WERI-Rb-1 (cell line): ENCODE data around the gene RNF19B.

ENCODE experiments used
- DNase-seq: peaks from one replicate; pipeline ENCODE4 v3.0.0-alpha.2; 2020
- H3K27ac ChIP-seq: fragments of 250-450 bp; sonication (Bioruptor Pico); 2 replicates; pipeline ENCODE4 v1.5.1; 2020; ENCODE audit warnings: mild to moderate bottlenecking, moderate library complexity
- H3K27me3 ChIP-seq: fragments of 250-450 bp; sonication (Bioruptor Pico); 2 replicates; pipeline ENCODE4 v1.5.1; 2021; ENCODE audit warnings: mild to moderate bottlenecking, low read depth, moderate library complexity; ENCODE audit not compliant: insufficient read depth, severe bottlenecking
- H3K36me3 ChIP-seq: fragments of 250-450 bp; sonication (Bioruptor Pico); 2 replicates; pipeline ENCODE4 v1.5.1; 2020; ENCODE audit warnings: mild to moderate bottlenecking, moderate library complexity
- H3K4me3 ChIP-seq: 2 replicates; pipeline ENCODE4 v1.5.1; 2011; ENCODE audit warnings: low read depth, mild to moderate bottlenecking, control low read depth, low read length
- H3K9me3 ChIP-seq: fragments of 250-450 bp; sonication (Bioruptor Pico); 2 replicates; pipeline ENCODE4 v1.5.1; 2021; ENCODE audit warnings: mild to moderate bottlenecking, moderate library complexity; ENCODE audit not compliant: severe bottlenecking
- CTCF ChIP-seq: IDR thresholded peaks from 2 replicates; pipeline ENCODE4 v1.5.1; 2011; ENCODE audit warnings: low read depth, mild to moderate bottlenecking, control low read depth, inconsistent platforms, low read length

The RNF19B gene

DNA sequence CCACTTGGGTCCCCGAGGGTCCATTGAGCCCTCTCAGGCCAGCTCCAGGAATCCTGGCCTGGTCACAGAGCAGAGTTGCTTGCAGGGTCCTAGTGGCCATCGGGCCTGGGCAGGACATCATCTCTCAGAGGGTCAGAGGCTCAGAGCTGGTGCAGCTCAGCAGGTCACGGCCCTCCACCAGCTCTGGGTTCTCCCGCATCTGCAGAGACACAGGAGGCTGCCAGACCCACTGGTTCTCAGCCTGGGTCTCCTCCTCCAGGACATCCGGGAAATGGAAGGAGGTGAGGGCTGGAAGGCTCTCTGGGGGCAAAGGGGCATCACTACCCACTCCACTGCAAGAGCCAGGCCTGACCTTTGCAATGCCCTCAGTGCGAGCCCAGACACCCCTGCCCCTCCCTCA lies 69.9 kb downstream of the RNF19B start:
- Histone ChIP-seq H3K27ac (peak overlapping the region; percentile 95), H3K36me3 (peaks cover 41% of the 10 kb centered on the region), H3K27me3 (no peaks in the 10 kb centered on the region), H3K9me3 (no peaks in the 10 kb centered on the region), H3K4me3 (no peak overlapping the region)
- TF ChIP-seq CTCF = no peak
- no peak for DNase-seq

GRCh38 chr1:32894019-32894600 lies 70.5 kb downstream of the RNF19B start:
- Histone ChIP-seq H3K27ac (peak overlapping the region; percentile 95), H3K27me3 (no peaks in the 10 kb centered on the region), H3K9me3 (no peaks in the 10 kb centered on the region), H3K4me3 (peak overlapping the region; percentile 70), H3K36me3 (peaks cover 46% of the 10 kb centered on the region)
- no peak for TF ChIP-seq CTCF
- peak; percentile 75 for DNase-seq

DNA sequence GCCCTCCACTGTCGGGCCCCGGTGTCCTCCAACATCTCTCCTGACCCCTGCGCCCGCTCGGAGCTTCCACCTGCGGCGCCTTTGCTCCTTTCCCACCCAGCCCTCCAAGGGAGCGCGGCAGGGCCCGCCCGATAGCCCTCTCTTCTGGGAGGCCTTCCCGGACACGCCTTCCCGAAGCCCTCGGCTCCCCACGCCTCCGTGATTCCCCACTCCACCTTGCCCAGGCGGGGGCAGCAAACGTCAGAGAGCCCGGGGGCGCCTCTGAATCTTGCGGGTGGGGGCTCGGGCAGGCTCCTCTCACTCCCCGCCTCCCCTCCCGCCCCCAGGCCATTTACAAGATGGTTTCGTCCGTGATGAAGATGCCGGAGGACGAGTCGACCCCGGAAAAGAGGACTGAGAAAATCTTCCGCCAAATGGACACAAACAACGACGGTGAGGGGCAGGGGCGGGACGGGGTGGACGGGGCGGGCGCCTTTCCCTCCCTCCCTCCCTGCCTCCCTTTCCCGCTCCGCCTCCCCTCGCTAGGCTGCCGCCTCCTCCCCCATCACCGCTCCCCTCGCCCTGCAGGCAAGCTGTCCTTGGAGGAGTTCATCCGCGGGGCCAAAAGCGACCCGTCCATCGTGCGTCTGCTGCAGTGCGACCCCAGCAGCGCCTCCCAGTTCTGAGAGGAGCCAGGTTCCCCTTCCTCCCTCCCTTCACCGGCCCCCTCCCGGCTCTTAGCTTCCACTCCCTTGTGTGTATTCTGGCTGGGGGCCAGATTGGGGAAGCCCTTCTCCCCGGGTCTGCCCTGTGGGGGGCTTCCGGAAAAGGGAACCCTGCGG lies 71.2 kb downstream of the RNF19B start:
- Histone ChIP-seq H3K4me3 (peak overlapping the region; percentile 70), H3K27ac (peak overlapping the region; percentile 95), H3K36me3 (peaks cover 49% of the 10 kb centered on the region), H3K27me3 (no peaks in the 10 kb centered on the region), H3K9me3 (no peaks in the 10 kb centered on the region)
- DNase-seq = peak; percentile 94
- TF ChIP-seq CTCF = no peak

DNA sequence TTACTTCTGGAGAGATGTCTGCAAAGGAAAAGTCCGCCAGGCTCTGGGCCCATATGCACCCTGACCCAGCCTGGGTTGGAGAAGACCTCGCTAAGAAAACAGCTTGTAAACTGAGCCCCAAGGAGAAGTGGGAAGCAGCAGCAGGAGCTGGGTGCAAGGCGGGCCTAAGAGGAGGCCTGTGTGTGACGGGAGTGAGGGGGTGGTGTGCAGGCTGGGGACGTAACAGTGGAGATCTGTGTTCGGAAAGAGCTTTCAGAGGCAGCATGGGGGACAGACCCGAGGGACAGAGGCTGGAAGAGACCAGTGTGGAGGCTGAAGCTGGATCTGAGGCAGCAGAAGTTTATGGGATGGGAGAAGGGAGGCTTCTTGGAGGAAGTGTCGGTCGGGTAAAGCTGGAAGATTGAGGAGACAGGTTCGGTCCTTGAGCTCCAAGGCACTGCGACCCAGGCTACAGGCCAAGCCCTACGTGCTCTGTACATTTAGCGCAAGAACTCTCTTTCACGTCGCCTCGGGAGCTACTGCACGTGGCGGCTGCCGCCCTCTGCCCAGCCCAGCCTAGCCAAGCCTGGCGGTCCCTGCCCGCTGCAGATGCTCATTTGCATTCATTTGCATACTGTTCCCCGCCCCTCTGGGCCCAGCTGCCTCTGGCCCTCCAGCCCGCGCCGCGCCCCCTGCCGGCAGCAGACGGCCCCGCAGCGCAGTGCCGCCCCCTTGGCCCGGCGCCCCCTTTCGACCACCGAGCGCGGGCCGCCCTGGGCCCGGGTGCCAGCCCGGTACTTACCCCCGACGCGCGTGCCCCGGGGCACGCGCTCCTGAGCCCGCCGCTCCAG lies 72.0 kb downstream of the RNF19B start:
- Histone ChIP-seq H3K9me3 (no peaks in the 10 kb centered on the region), H3K4me3 (peak overlapping the region; percentile 70), H3K27me3 (no peaks in the 10 kb centered on the region), H3K27ac (peak overlapping the region; percentile 95), H3K36me3 (peaks cover 49% of the 10 kb centered on the region)
- peak; percentile 85 for DNase-seq
- TF ChIP-seq CTCF = peak; percentile 84

DNA sequence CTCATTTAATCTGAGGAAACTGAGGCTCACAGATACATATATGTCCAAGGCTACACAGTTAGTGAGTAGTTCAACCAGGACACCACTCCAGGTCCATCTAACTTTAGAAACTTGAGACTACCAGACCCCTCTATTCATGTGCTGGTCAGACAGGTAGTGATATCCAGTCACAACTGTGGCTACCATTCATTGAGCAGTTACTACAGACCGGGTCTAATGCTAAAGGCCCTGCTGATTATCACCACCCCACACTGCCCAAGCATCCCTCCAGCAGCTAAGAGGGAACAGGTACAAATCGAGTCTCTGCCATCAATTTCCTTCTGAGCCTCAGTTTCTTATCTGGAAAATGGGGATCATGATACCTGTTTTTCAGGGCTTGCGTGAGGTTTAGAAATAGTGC lies 73.0 kb downstream of the RNF19B start:
- Histone ChIP-seq H3K9me3 (no peaks in the 10 kb centered on the region), H3K4me3 (no peak overlapping the region), H3K36me3 (peaks cover 48% of the 10 kb centered on the region), H3K27me3 (no peaks in the 10 kb centered on the region), H3K27ac (peak overlapping the region; percentile 9; the same call in 1 of the 2 replicates)
- no peak for DNase-seq
- no peak for TF ChIP-seq CTCF
